Skeletal muscle satellite cell (primary cell): ENCODE results near the gene SCN1A.
"Not testable (repeated sequence)": the region's sequence is repeated elsewhere in the genome, so short reads cannot be mapped to it uniquely, and the experiment has no call there.

Experiments
- H3K27me3 ChIP-seq: 2 replicates; pipeline ENCODE4 v1.7.0; 2013; ENCODE audit warnings: low read length; ENCODE audit not compliant: control insufficient read depth, insufficient read depth
- H3K36me3 ChIP-seq: 2 replicates; pipeline ENCODE4 v1.7.0; 2013; ENCODE audit warnings: mild to moderate bottlenecking, control low read depth, low read length; ENCODE audit not compliant: insufficient read depth
- H3K4me1 ChIP-seq: 2 replicates; pipeline ENCODE4 v1.7.0; 2013; ENCODE audit warnings: low read length; ENCODE audit not compliant: control insufficient read depth, insufficient read depth
- H3K4me2 ChIP-seq: 2 replicates; pipeline ENCODE4 v1.7.0; 2013; ENCODE audit warnings: mild to moderate bottlenecking, low read length
- H3K4me3 ChIP-seq: 2 replicates; pipeline ENCODE4 v1.7.0; 2013; ENCODE audit warnings: low read length
- H3K9ac ChIP-seq: 2 replicates; pipeline ENCODE4 v1.7.0; 2013; ENCODE audit warnings: mild to moderate bottlenecking, low read depth, low read length, moderate library complexity
- H3K9me3 ChIP-seq: replicated peaks from 2 replicates; pipeline ENCODE4 v1.7.0; 2013; ENCODE audit warnings: mild to moderate bottlenecking, control low read depth, low read length

The SCN1A gene

DNA sequence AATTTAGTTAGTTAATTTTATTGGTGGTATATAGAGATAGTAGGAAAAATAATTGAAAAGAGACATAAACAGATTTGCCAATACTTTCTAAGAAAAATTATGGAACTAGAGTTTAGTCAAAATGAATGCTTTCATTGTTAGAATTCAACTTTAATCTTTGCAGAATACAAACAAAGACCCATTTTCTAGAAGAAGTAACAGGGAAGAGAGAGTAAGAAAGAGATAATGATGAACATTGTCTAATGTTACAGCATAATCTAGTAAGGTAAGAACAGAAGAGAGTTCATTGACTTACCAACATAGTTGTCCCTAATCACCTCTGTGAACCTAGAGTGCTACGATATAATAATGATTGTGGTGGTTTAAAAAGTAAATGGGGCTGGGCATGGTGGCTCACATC, 23.7 kb downstream of the SCN1A start:
- Histone ChIP-seq H3K4me1 (no peaks in the 10 kb centered on the region), H3K9me3 (no peaks in the 10 kb centered on the region), H3K9ac (no peak overlapping the region), H3K4me3 (no peak overlapping the region), H3K4me2 (no peak overlapping the region), H3K36me3 (no peaks in the 10 kb centered on the region), H3K27me3 (no peaks in the 10 kb centered on the region)

DNA sequence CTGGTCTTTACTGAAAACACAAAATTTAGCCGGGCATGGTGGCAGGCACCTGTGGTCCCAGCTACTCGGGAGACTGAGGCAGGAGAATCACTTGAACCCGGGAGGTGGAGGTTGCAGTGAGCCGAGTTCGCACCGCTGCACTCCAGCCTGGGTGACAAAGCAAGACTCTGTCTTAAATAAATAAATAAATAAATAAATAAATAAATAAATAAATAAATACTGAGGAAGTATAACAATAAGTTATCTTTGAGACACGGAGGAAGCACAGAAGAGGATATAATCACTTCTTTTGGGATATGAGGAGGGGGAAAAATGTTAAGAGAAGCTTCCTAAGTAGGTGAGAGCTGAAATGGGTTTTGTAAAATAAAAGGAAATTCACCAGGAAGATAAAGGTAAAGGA, 24.5 kb downstream of the SCN1A start:
- H3K9ac ChIP-seq, H3K27me3 ChIP-seq, H3K36me3 ChIP-seq, H3K4me3 ChIP-seq, H3K4me1 ChIP-seq, H3K9me3 ChIP-seq, H3K4me2 ChIP-seq: not testable (repeated sequence)

DNA sequence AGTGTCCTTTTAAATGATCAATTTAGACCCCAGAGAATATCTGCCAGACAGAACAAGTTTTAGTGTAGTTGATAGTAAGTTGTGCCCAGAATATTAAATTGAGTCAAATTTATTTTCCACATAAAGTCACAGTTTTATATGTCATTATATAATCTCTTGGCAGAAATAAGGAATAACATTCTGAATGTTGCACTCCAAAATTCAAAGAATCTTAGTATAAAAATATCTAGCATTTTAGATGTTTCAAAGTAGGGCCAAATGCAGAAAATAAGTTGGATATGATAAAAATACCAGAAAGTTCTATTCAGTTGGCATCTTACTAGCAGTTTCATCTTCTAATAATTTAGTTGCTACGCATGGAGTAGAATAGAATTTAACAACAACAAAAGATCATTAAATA, 33.5 kb downstream of the SCN1A start:
- H3K4me1 ChIP-seq: peaks cover 40% of the 10 kb centered on the region

DNA sequence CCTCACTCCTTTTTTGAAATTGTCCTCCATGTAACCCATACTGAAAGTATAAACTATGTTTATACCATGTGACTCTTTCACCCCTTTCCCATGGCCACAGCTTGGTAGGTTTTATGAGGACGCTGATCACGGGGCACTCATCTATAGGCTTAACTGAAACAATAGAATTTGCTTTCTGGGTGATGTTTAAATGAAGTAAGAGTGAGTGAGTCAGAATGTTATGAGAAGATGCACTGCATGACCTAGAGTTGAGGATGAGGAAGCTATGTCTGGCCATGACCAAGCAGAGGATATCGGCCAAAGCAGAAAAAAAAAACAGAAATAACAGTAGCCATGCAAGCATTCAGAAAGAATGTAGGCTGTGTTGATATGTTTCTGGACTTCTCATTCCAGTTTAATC, 34.9 kb downstream of the SCN1A start:
- no peaks in the 10 kb centered on the region for H3K27me3 ChIP-seq
- H3K9ac ChIP-seq: no peak overlapping the region
- H3K4me3 ChIP-seq: no peak overlapping the region
- peaks cover 54% of the 10 kb centered on the region for H3K4me1 ChIP-seq
- H3K9me3 ChIP-seq: no peaks in the 10 kb centered on the region
- peak overlapping the region; percentile 39 for H3K4me2 ChIP-seq
- H3K36me3 ChIP-seq: no peaks in the 10 kb centered on the region

More for the DNA sequence above, 33.5 kb downstream of the SCN1A start:
- Histone ChIP-seq H3K36me3 (no peaks in the 10 kb centered on the region), H3K27me3 (no peaks in the 10 kb centered on the region), H3K4me3 (no peak overlapping the region), H3K9ac (no peak overlapping the region), H3K4me2 (no peak overlapping the region), H3K9me3 (no peaks in the 10 kb centered on the region)

DNA sequence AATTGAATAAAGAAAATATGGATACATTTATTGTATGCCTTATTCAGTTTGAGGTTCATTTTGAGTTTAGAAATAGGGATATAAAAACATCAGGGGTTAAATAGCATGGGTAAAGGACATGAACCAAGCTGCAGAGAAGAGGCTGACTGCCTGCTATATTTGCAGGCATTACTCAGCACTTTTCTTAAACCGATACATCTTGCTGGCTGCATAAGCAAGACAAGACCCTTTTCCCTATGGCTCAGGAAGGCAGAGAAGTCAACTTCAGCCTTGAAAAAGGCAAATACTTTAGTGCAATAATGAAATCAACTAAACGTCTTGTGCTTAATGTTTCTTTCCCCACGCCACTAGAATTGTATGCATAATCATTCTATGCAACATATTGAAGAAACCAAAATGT, 36.4 kb downstream of the SCN1A start:
- no peak overlapping the region for H3K4me3 ChIP-seq
- H3K9me3 ChIP-seq: no peaks in the 10 kb centered on the region
- peak overlapping the region; percentile 7 for H3K9ac ChIP-seq
- H3K27me3 ChIP-seq: no peaks in the 10 kb centered on the region
- H3K4me1 ChIP-seq: peaks cover 55% of the 10 kb centered on the region
- H3K36me3 ChIP-seq: no peaks in the 10 kb centered on the region
- H3K4me2 ChIP-seq: peak overlapping the region; percentile 37

DNA sequence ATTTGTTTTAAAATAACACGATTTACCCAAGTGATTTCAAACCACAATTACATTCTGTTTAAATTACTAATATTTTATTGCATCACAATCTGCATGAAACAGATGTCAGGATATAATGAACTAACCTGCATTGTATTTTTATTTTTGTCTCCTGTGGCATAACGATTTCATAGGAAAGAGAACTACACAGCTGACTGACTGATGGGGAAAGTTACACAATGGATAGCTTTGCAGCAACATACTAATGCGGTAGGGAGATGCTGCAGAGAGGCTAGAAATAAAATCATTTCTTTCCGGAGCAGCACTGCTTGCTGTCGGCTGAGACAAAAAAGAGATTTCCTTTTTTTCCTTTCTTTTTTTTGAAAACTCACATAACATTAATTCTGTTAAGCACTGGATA, 36.9 kb downstream of the SCN1A start:
- H3K27me3 ChIP-seq: no peaks in the 10 kb centered on the region
- H3K4me2 ChIP-seq: peak overlapping the region; percentile 37
- no peaks in the 10 kb centered on the region for H3K9me3 ChIP-seq
- no peak overlapping the region for H3K9ac ChIP-seq
- no peak overlapping the region for H3K4me3 ChIP-seq
- peaks cover 55% of the 10 kb centered on the region for H3K4me1 ChIP-seq
- no peaks in the 10 kb centered on the region for H3K36me3 ChIP-seq

DNA sequence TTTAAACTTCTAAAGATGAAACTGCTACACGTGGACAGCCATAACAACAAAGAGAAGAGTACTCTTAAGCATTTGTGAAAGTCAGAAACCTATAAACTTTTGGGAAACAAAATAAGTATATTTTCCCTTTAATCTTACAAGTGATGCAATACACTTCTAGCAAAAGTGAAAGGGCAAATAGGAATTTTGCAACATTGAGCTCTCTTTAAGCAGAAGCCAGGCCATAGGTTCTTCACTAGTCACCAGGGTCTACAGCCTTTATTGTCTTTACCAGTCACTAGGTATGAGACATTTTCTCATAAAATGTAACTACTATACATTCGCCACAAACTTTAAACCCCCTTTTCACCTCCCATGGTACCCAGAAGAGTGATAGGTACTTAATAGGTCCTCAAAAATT, 37.5 kb downstream of the SCN1A start:
- no peaks in the 10 kb centered on the region for H3K9me3 ChIP-seq

DNA sequence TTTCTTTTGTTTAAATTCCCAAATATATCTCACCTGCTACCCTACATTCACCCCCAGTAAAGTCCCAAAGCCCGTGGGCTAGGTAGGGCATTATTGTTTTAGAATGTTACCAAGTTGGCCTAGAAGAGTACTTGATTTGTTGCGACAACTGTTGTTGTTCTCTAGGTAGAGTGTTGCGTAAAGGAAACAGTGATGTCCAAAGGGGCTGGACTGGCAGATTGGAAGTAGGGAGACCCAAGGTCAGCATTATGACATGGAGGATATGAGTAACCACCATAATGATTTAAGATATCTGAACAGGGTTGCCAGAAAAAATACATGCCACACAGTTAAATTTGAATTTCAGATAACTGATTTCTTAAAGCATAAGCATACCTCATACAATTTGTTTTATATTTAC, 39.2 kb downstream of the SCN1A start:
- no peaks in the 10 kb centered on the region for H3K27me3 ChIP-seq
- H3K9ac ChIP-seq: no peak overlapping the region
- H3K4me1 ChIP-seq: peaks cover 55% of the 10 kb centered on the region
- no peak overlapping the region for H3K4me2 ChIP-seq
- no peaks in the 10 kb centered on the region for H3K9me3 ChIP-seq
- H3K4me3 ChIP-seq: no peak overlapping the region
- H3K36me3 ChIP-seq: no peaks in the 10 kb centered on the region

More for the DNA sequence above, 37.5 kb downstream of the SCN1A start:
- no peak overlapping the region for H3K4me3 ChIP-seq
- H3K27me3 ChIP-seq: no peaks in the 10 kb centered on the region
- H3K36me3 ChIP-seq: no peaks in the 10 kb centered on the region
- H3K4me1 ChIP-seq: peaks cover 55% of the 10 kb centered on the region
- H3K9ac ChIP-seq: no peak overlapping the region
- peak overlapping the region; percentile 19 for H3K4me2 ChIP-seq

DNA sequence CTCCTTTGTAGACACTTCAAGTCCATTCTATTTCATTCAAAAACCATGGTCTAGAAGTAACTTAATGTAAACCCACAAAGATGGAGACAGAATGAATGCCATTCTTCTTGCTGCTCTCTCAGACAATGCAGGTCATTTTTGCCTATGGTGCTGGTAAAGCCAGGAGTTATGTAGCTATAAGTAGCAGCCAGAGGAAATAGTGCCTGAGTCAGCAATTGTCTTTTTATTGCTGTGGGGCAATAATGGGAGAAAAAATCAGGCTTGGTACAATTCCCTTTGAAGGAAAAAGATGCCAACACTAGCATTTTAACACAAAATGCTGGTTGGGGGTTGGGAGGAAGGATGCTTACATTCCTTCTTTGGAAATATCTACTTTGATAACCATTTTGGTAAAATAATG, 43.5 kb downstream of the SCN1A start:
- H3K36me3 ChIP-seq: no peaks in the 10 kb centered on the region
- no peak overlapping the region for H3K4me2 ChIP-seq
- no peaks in the 10 kb centered on the region for H3K9me3 ChIP-seq
- H3K4me1 ChIP-seq: peaks cover 15% of the 10 kb centered on the region
- no peaks in the 10 kb centered on the region for H3K27me3 ChIP-seq
- H3K9ac ChIP-seq: no peak overlapping the region
- no peak overlapping the region for H3K4me3 ChIP-seq

DNA sequence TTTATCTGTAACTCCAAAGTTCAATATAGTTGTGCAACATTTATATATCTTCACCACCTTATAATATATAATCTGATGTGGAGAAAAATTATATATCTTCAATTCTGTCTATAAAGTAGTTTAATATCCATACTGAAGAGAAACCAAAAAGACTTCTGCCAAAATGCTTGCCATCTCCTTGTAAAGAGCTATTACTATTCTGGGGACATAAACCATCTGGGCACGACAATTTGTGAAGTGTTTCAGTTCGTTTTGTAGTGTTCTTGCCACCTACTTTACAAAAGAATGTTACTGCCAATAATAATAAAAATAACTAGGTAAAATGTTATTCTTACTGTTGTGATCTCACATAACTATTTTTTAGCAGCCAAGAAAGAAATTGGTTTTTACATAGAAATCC, 45.1 kb downstream of the SCN1A start:
- Histone ChIP-seq H3K27me3 (no peaks in the 10 kb centered on the region), H3K4me2 (no peak overlapping the region), H3K4me1 (no peaks in the 10 kb centered on the region), H3K4me3 (no peak overlapping the region), H3K9ac (no peak overlapping the region), H3K36me3 (no peaks in the 10 kb centered on the region), H3K9me3 (no peaks in the 10 kb centered on the region)

DNA sequence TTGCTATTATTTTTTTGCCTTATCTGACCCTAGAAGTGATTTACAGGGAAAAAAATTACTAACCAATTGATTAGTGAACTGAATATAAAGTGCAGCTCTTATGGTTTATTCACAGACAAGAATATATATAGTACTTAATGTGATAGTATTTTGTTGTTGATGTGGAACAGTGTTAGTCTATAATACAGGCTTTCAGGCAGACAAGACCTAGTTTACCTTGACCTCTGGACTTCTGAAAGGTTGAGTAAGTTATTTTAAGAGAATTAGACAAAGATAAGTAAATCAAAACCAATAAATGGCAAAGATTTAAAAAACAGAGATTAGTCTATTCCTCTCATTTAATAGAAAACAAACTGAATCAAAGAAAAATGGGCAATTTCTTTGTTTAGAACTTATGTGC, 46.0 kb downstream of the SCN1A start:
- H3K9me3 ChIP-seq: no peaks in the 10 kb centered on the region
- no peak overlapping the region for H3K9ac ChIP-seq
- H3K4me2 ChIP-seq: no peak overlapping the region
- H3K4me3 ChIP-seq: no peak overlapping the region
- H3K27me3 ChIP-seq: no peaks in the 10 kb centered on the region
- H3K4me1 ChIP-seq: no peaks in the 10 kb centered on the region
- H3K36me3 ChIP-seq: no peaks in the 10 kb centered on the region

DNA sequence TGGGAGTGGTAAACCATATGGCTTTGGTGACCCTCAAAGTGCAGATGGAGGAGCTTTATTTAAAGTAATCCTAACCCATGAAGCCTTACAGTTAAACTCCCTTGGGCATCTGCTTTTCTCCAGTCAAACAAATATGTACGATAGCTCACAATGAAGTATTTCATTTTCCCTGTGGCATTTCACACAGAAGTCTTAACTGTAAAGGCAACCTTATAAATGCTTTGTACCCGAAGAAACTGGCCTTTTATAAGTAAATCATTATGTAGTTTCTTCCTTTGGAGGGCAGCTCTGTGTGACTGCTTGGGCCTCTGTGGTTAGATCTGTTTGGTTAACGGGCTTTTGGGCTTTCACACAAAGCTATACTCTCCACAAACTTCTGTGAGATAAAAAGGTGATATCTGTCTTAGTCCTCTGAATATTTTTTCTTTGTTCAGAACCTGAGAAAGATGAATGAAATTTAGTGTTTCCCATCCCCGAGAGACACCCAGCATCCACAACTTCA, 46.6 kb downstream of the SCN1A start:
- no peaks in the 10 kb centered on the region for H3K36me3 ChIP-seq
- no peak overlapping the region for H3K9ac ChIP-seq
- no peak overlapping the region for H3K4me2 ChIP-seq
- no peak overlapping the region for H3K4me3 ChIP-seq
- H3K4me1 ChIP-seq: no peaks in the 10 kb centered on the region
- H3K9me3 ChIP-seq: no peaks in the 10 kb centered on the region
- no peaks in the 10 kb centered on the region for H3K27me3 ChIP-seq
